IMR-90 (cell line): ENCODE data around the gene CXCL3. TPM values are rescaled to one million over a fixed set of nuclear protein-coding genes. Genes with fewer than 3 reads are reported as not detected.

Experiments used
- ATAC-seq: fragments of 200-7000 bp; cut with Tn5 transposase; 2 replicates; pipeline ENCODE4 v1.9.1; 2020; ENCODE audit warnings: low read depth, mild to moderate bottlenecking, moderate library complexity
- BruUV-seq: library from RNA; stranded (reverse); fragments of 400-500 nt; replicated peaks from 2 replicates; lab custom pipeline; 2021; lab: Mats Ljungman, UMichigan
- CTCF ChIA-PET: fragments of 300-600 bp; formaldehyde crosslinking; extraction: SDS; loops from one replicate; lab custom pipeline; 2021; ENCODE audit warnings: antibody characterized with exemption; lab: Yijun Ruan, JAX
- POLR2A ChIA-PET: fragments of 300-600 bp; sonication (Branson Sonifier 250); formaldehyde crosslinking; loops from one replicate; lab custom pipeline; 2022; ENCODE audit warnings: antibody characterized with exemption; ENCODE audit not compliant: unreplicated experiment; lab: Charles Lee
- DNase-seq: peaks from one replicate; pipeline ENCODE4 v3.0.0; 2013
- H2AFZ ChIP-seq: replicated peaks from 2 replicates; pipeline ENCODE3; 2013; ENCODE audit warnings: low read length, mild to moderate bottlenecking; ENCODE audit not compliant: poor library complexity
- H2AK5ac ChIP-seq: 2 replicates; pipeline ENCODE4 v1.6.1; 2013; ENCODE audit warnings: low read depth, low read length, inconsistent platforms
- H2AK9ac ChIP-seq: replicated peaks from 2 replicates; pipeline ENCODE3; 2013; ENCODE audit warnings: mild to moderate bottlenecking, low read depth, low read length, moderate library complexity; ENCODE audit not compliant: poor library complexity
- H2BK120ac ChIP-seq: 2 replicates; pipeline ENCODE4 v1.6.1; 2013; ENCODE audit warnings: low read depth, low read length, inconsistent platforms
- H2BK15ac ChIP-seq: 3 replicates; pipeline ENCODE4 v1.6.1; 2013; ENCODE audit warnings: low read depth, low read length, inconsistent platforms
- H2BK20ac ChIP-seq: 2 replicates; pipeline ENCODE4 v1.6.1; 2013; ENCODE audit warnings: low read depth, mild to moderate bottlenecking, inconsistent platforms, low read length, moderate library complexity
- H2BK5ac ChIP-seq: 2 replicates; pipeline ENCODE4 v1.6.1; 2013; ENCODE audit warnings: mild to moderate bottlenecking, low read depth, low read length, inconsistent platforms; ENCODE audit not compliant: poor library complexity, severe bottlenecking
- H3K14ac ChIP-seq: replicated peaks from 2 replicates; pipeline ENCODE4 v1.6.1; 2013; ENCODE audit warnings: low read depth, low read length, inconsistent platforms
- H3K18ac ChIP-seq: 2 replicates; pipeline ENCODE4 v1.6.1; 2013; ENCODE audit warnings: low read depth, low read length, control low read depth
- H3K23ac ChIP-seq: 2 replicates; pipeline ENCODE4 v1.6.1; 2013; ENCODE audit warnings: low read depth, low read length, inconsistent platforms
- H3K27ac ChIP-seq: 2 replicates; pipeline ENCODE4 v1.5.1; 2013; ENCODE audit warnings: mild to moderate bottlenecking, control low read depth, low read length; ENCODE audit not compliant: insufficient read depth
- H3K27me3 ChIP-seq: 2 replicates; pipeline ENCODE4 v1.6.1; 2013; ENCODE audit warnings: low read length; ENCODE audit not compliant: control insufficient read depth, insufficient read depth
- H3K36me3 ChIP-seq: 2 replicates; pipeline ENCODE4 v1.6.1; 2013; ENCODE audit warnings: low read length, mixed read lengths; ENCODE audit not compliant: control insufficient read depth, insufficient read depth
- H3K4ac ChIP-seq: 2 replicates; pipeline ENCODE4 v1.6.1; 2013; ENCODE audit warnings: low read depth, low read length, inconsistent platforms
- H3K4me1 ChIP-seq: 2 replicates; pipeline ENCODE4 v1.6.1; 2013; ENCODE audit warnings: low read length, mixed read lengths; ENCODE audit not compliant: control insufficient read depth, insufficient read depth
- H3K4me2 ChIP-seq: 2 replicates; pipeline ENCODE4 v1.6.1; 2013; ENCODE audit warnings: low read depth, mild to moderate bottlenecking, control low read depth, low read length, moderate library complexity
- H3K4me3 ChIP-seq: 2 replicates; pipeline ENCODE4 v1.5.1; 2013; ENCODE audit warnings: low read depth, mild to moderate bottlenecking, control low read depth, low read length, moderate library complexity; ENCODE audit not compliant: insufficient read depth
- H3K56ac ChIP-seq: 2 replicates; pipeline ENCODE4 v1.6.1; 2013; ENCODE audit warnings: low read length, inconsistent platforms; ENCODE audit not compliant: insufficient read depth; ENCODE audit errors: extremely low read depth
- H3K79me1 ChIP-seq, 2 experiments: 2 replicates each; pipeline ENCODE4 v1.6.1; 2013; ENCODE audit warnings: low read length in 2 of 2, inconsistent platforms in 1 of 2, low read depth in 1 of 2
- H3K9ac ChIP-seq: 2 replicates; pipeline ENCODE4 v1.6.1; 2013; ENCODE audit warnings: low read depth, low read length, control low read depth
- H3K9me1 ChIP-seq: 2 replicates; pipeline ENCODE4 v1.6.1; 2013; ENCODE audit warnings: low read length, inconsistent platforms; ENCODE audit not compliant: insufficient read depth
- H3K9me3 ChIP-seq: 2 replicates; pipeline ENCODE4 v1.6.1; 2013; ENCODE audit warnings: low read length; ENCODE audit not compliant: control insufficient read depth, insufficient read depth
- H4K20me1 ChIP-seq: 2 replicates; pipeline ENCODE4 v1.6.1; 2013; ENCODE audit warnings: low read length, inconsistent platforms; ENCODE audit not compliant: insufficient read depth
- H4K5ac ChIP-seq: 2 replicates; pipeline ENCODE4 v1.6.1; 2013; ENCODE audit warnings: mild to moderate bottlenecking, low read depth, low read length, control low read depth
- H4K8ac ChIP-seq, 2 experiments: 2 replicates each; pipeline ENCODE4 v1.6.1; 2013; ENCODE audit warnings: low read depth in 2 of 2, low read length in 2 of 2, control low read depth in 1 of 2, inconsistent platforms in 1 of 2
- H4K91ac ChIP-seq: 2 replicates; pipeline ENCODE4 v1.6.1; 2013; ENCODE audit warnings: low read depth, low read length, inconsistent platforms; ENCODE audit not compliant: insufficient read depth
- BHLHE40 ChIP-seq: fragments of 150-350 bp; IDR thresholded peaks from 2 replicates; pipeline ENCODE4 v1.6.1; 2016; ENCODE audit warnings: mild to moderate bottlenecking, low read depth, low read length
- CEBPB ChIP-seq: IDR thresholded peaks from 2 replicates; pipeline ENCODE4 v1.6.1; 2012; ENCODE audit warnings: low read depth, low read length, improper control_type of control experiment
- CHD1 ChIP-seq: IDR thresholded peaks from 2 replicates; pipeline ENCODE4 v1.6.1; 2012; ENCODE audit warnings: low read depth, low read length, improper control_type of control experiment
- FOS ChIP-seq: fragments of 150-350 bp; IDR thresholded peaks from 2 replicates; pipeline ENCODE4 v1.6.1; 2016; ENCODE audit warnings: low read depth, low read length
- MAFK ChIP-seq: IDR thresholded peaks from 2 replicates; pipeline ENCODE4 v1.6.1; 2012; ENCODE audit warnings: low read depth, low read length, improper control_type of control experiment
- MAZ ChIP-seq: IDR thresholded peaks from 2 replicates; pipeline ENCODE4 v1.6.1; 2012; ENCODE audit warnings: low read depth, mild to moderate bottlenecking, low read length, improper control_type of control experiment, moderate library complexity, borderline replicate concordance
- MXI1 ChIP-seq: IDR thresholded peaks from 2 replicates; pipeline ENCODE4 v1.6.1; 2012; ENCODE audit warnings: low read depth, mild to moderate bottlenecking, low read length, moderate library complexity, borderline replicate concordance
- NFE2L2 ChIP-seq: fragments of 150-350 bp; IDR thresholded peaks from 2 replicates; pipeline ENCODE4 v1.6.1; 2016; ENCODE audit warnings: low read depth, mild to moderate bottlenecking, low read length
- POLR2A ChIP-seq: IDR thresholded peaks from 2 replicates; pipeline ENCODE4 v1.6.1; 2012; ENCODE audit warnings: mild to moderate bottlenecking, low read depth, low read length
- RAD21 ChIP-seq: IDR thresholded peaks from 2 replicates; pipeline ENCODE4 v1.6.1; 2012; ENCODE audit warnings: low read length, improper control_type of control experiment
- RCOR1 ChIP-seq: IDR thresholded peaks from 2 replicates; pipeline ENCODE4 v1.6.1; 2012; ENCODE audit warnings: mild to moderate bottlenecking, low read length, improper control_type of control experiment; ENCODE audit not compliant: insufficient replicate concordance
- RFX5 ChIP-seq: IDR thresholded peaks from 2 replicates; pipeline ENCODE4 v1.8.0; 2012; ENCODE audit warnings: low read depth, mild to moderate bottlenecking, low read length, moderate library complexity
- SMC3 ChIP-seq: fragments of 150-350 bp; IDR thresholded peaks from 2 replicates; pipeline ENCODE4 v1.6.1; 2016; ENCODE audit warnings: low read depth, mild to moderate bottlenecking, antibody characterized with exemption, low read length, moderate library complexity
- WGBS, 2 experiments: methylation state at CpG; one replicate each; pipeline versions ENCODE4 v1.1.5 to v1.1.7; 2013; ENCODE audit warnings: missing lambda C conversion rate in 2 of 2; ENCODE audit not compliant: insufficient read length in 1 of 2; ENCODE audit errors: extremely low coverage in 2 of 2; 5-methylcytosine and 5-hydroxymethylcytosine counted together
- dilution Hi-C: fragments of 300-500 bp; cut with HindIII; formaldehyde crosslinking; loops from one replicate; pipeline ENCODE4 v1.14.3; 2018; ENCODE audit warnings: low sequenced_read_pairs; ENCODE audit not compliant: unreplicated experiment
- in situ Hi-C: fragments of 300-500 bp; cut with MboI; formaldehyde crosslinking; loops from 3 replicates; pipeline ENCODE4 v1.14.3; 2019; ENCODE audit warnings: low sequenced_read_pairs, inconsistent platforms, mixed read lengths
- intact Hi-C: fragments of 100-400 bp; cut with micrococcal nuclease; formaldehyde crosslinking; loops from 2 replicates; pipeline ENCODE4 v1.10.0; 2022
- polyA plus RNA-seq, 3 experiments: library from polyadenylated mRNA; depleted of rRNA; stranded (reverse); fragments of >200 nt; gene quantifications; 2 replicates each; pipeline ENCODE4 v1.2.3, GENCODE V29; 2012; ENCODE audit warnings: low replicate concordance in 1 of 3
- total RNA-seq: library from RNA; depleted of rRNA; stranded (reverse); fragments of >200 nt; gene quantifications from 2 replicates; pipeline ENCODE4 v1.2.3, GENCODE V29; 2012
- TF ChIP-seq, protein P1 (sequence below): fragments of 150-350 bp; IDR thresholded peaks from 2 replicates; pipeline ENCODE4 v1.6.1; 2017; ENCODE audit warnings: mild to moderate bottlenecking, antibody characterized with exemption, low read length, low read depth
- TF ChIP-seq, protein P2 (sequence below): conservative IDR thresholded peaks from 2 replicates; pipeline ENCODE4 v1.5.1; 2012; ENCODE audit warnings: mild to moderate bottlenecking, low read depth, low read length, improper control_type of control experiment

The CXCL3 gene
- total and polyA plus RNA-seq, 2 of the 4 experiments (the other 2 are of a cell fraction): 0.18 to 0.74 TPM

DNA sequence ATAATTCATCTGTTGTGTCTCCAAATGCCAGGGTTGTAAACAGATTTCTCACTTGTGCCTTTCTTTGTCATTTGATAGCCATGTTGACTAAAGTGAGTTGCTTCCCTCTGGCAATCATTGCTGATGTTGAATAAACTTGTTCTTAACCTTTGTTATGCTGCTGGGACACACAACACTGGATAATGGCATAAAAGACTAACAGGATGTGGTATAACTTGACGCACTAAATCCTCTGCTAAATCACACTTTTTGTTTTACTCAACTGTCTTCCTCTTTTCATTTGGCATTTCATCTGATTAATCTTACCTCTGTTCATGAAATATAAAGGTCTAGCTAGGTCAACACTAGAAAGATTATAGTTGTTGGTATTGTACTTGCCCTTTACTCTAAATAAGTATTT, 22.4 kb downstream of the CXCL3 start:
- Histone ChIP-seq H3K9me3 (no peaks in the 10 kb centered on the region), H3K9ac (no peak overlapping the region), H3K14ac (no peak overlapping the region), H3K18ac (peak overlapping the region; percentile 10; the same call in 1 of the 2 replicates), H2BK120ac (no peak overlapping the region), H3K4me2 (no peak overlapping the region; the same call in 1 of the 2 replicates), H2AK5ac (no peak overlapping the region), H4K20me1 (no peaks in the 10 kb centered on the region), H4K91ac (no peak overlapping the region), H3K79me1 (no peaks in the 10 kb centered on the region), H3K4me3 (no peak overlapping the region), H3K36me3 (no peaks in the 10 kb centered on the region), H3K9me1 (peaks cover 12% of the 10 kb centered on the region), H2AFZ (no peak overlapping the region), H3K4me1 (peaks cover 12% of the 10 kb centered on the region), H2BK15ac (no peak overlapping the region), H4K8ac (no peak overlapping the region), H2AK9ac (no peak overlapping the region), H2BK20ac (no peak overlapping the region), H3K4ac (no peak overlapping the region), H2BK5ac (no peak overlapping the region), H3K23ac (no peak overlapping the region), H3K27me3 (0 out of 2 replicates have a peak, but pooled peaks cover 2% of the 10 kb centered on the region), H3K56ac (no peak overlapping the region), H4K5ac (no peak overlapping the region), H3K27ac (no peak overlapping the region)
- in situ Hi-C loops (no loop called here), intact Hi-C loops (no loop called here), dilution Hi-C loops (no loop called here)
- TF ChIP-seq, protein P1, sequence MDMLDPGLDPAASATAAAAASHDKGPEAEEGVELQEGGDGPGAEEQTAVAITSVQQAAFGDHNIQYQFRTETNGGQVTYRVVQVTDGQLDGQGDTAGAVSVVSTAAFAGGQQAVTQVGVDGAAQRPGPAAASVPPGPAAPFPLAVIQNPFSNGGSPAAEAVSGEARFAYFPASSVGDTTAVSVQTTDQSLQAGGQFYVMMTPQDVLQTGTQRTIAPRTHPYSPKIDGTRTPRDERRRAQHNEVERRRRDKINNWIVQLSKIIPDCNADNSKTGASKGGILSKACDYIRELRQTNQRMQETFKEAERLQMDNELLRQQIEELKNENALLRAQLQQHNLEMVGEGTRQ: no peak
- TF ChIP-seq RAD21 (no peak), FOS (no peak), RFX5 (no peak), MXI1 (no peak), BHLHE40 (no peak), POLR2A (no peak), MAZ (no peak), NFE2L2 (no peak), CHD1 (no peak), MAFK (no peak), RCOR1 (no peak), CEBPB (no peak), SMC3 (no peak)
- TF ChIP-seq, protein P2, sequence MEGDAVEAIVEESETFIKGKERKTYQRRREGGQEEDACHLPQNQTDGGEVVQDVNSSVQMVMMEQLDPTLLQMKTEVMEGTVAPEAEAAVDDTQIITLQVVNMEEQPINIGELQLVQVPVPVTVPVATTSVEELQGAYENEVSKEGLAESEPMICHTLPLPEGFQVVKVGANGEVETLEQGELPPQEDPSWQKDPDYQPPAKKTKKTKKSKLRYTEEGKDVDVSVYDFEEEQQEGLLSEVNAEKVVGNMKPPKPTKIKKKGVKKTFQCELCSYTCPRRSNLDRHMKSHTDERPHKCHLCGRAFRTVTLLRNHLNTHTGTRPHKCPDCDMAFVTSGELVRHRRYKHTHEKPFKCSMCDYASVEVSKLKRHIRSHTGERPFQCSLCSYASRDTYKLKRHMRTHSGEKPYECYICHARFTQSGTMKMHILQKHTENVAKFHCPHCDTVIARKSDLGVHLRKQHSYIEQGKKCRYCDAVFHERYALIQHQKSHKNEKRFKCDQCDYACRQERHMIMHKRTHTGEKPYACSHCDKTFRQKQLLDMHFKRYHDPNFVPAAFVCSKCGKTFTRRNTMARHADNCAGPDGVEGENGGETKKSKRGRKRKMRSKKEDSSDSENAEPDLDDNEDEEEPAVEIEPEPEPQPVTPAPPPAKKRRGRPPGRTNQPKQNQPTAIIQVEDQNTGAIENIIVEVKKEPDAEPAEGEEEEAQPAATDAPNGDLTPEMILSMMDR: no peak
- ChIA-PET CTCF (interaction anchor here (0.9 to 1.7 kb wide), 2 partner anchors 15 to 23 kb away, joined by 3 to 5 read pairs; partner anchors contain the start of gene CXCL3), POLR2A (no interaction called here)
- no CpG with 5 or more reads among the region's 1 CpG for WGBS, 2 experiments
- ATAC-seq: no peak
- DNase-seq: peak; percentile 63
- no TSS peak for BruUV-seq
